ENCODE measurements around the gene PRIMA1.

GRCh38 chr14:93712079-93712837 is 76.0 kb downstream of the PRIMA1 start:
- TF ChIP-seq POLR2A (IDR thresholded peaks at IDR 0.05) = no peak
- TF ChIP-seq, protein P1, sequence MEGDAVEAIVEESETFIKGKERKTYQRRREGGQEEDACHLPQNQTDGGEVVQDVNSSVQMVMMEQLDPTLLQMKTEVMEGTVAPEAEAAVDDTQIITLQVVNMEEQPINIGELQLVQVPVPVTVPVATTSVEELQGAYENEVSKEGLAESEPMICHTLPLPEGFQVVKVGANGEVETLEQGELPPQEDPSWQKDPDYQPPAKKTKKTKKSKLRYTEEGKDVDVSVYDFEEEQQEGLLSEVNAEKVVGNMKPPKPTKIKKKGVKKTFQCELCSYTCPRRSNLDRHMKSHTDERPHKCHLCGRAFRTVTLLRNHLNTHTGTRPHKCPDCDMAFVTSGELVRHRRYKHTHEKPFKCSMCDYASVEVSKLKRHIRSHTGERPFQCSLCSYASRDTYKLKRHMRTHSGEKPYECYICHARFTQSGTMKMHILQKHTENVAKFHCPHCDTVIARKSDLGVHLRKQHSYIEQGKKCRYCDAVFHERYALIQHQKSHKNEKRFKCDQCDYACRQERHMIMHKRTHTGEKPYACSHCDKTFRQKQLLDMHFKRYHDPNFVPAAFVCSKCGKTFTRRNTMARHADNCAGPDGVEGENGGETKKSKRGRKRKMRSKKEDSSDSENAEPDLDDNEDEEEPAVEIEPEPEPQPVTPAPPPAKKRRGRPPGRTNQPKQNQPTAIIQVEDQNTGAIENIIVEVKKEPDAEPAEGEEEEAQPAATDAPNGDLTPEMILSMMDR (IDR thresholded peaks at IDR 0.05) = no peak

All from stomach (tissue), 4 donors.